H1 (cell line): ENCODE data around the gene FAM76B. TPM values are rescaled to one million over a fixed set of nuclear protein-coding genes. Genes with fewer than 3 reads are reported as not detected.

Experiments
- BACH1 ChIP-seq: IDR thresholded peaks from 2 replicates; pipeline ENCODE4 v1.6.1; 2012; ENCODE audit warnings: low read length, improper control_type of control experiment
- BCL11A ChIP-seq, 2 experiments: IDR thresholded peaks; one replicate each; pipeline ENCODE4 v1.6.1; 2011; ENCODE audit warnings: low read depth in 2 of 2, low read length in 2 of 2, mild to moderate bottlenecking in 2 of 2
- BRCA1 ChIP-seq: IDR thresholded peaks from 2 replicates; pipeline ENCODE4 v1.6.1; 2012; ENCODE audit warnings: low read depth, low read length, improper control_type of control experiment
- CHD1 ChIP-seq: IDR thresholded peaks from 2 replicates; pipeline ENCODE4 v1.6.1; 2012; ENCODE audit warnings: low read depth, low read length, improper control_type of control experiment
- CHD7 ChIP-seq: fragments of 300-600 bp; sonication (generic); IDR thresholded peaks from 2 replicates; pipeline ENCODE4 v1.7.1; 2012; ENCODE audit warnings: low read length, moderate library complexity, mild to moderate bottlenecking, inconsistent platforms; ENCODE audit not compliant: insufficient replicate concordance
- KDM1A ChIP-seq: fragments of 200-600, 300-600 bp; sonication (generic); IDR thresholded peaks from 2 replicates; pipeline ENCODE4 v1.7.1; 2016; ENCODE audit warnings: mild to moderate bottlenecking, low read length, borderline replicate concordance
- NANOG ChIP-seq: IDR thresholded peaks from 2 replicates; pipeline ENCODE4 v1.6.1; 2011; ENCODE audit warnings: low read length, low read depth, mild to moderate bottlenecking, inconsistent platforms; ENCODE audit not compliant: insufficient read depth, poor library complexity, severe bottlenecking
- SIN3A ChIP-seq, 2 experiments: IDR thresholded peaks in 1 of 2; conservative IDR thresholded peaks in 1 of 2; 2 replicates each; pipeline ENCODE4 v1.6.1; 2011 to 2012; ENCODE audit warnings: low read length in 2 of 2, improper control_type of control experiment in 1 of 2, low read depth in 1 of 2, mild to moderate bottlenecking in 1 of 2
- SIX5 ChIP-seq: IDR thresholded peaks from 2 replicates; pipeline ENCODE4 v1.6.1; 2011; ENCODE audit warnings: mild to moderate bottlenecking, low read depth, low read length
- TCF12 ChIP-seq: IDR thresholded peaks from 2 replicates; pipeline ENCODE4 v1.6.1; 2011; ENCODE audit warnings: low read depth, mild to moderate bottlenecking, low read length
- YY1 ChIP-seq: IDR thresholded peaks from 2 replicates; pipeline ENCODE4 v1.6.1; 2011; ENCODE audit warnings: low read depth, mild to moderate bottlenecking, low read length
- polyA plus RNA-seq, 7 experiments: library from polyadenylated mRNA; depleted of rRNA in 3 of 7; stranded (reverse) in 5 of 7; unstranded in 2 of 7; fragments of >200 nt in 5 of 7; fragments of 200-250 nt in 2 of 7; gene quantifications; 1 replicate in 5 of 7; 2 replicates in 1 of 7; 4 replicates in 1 of 7; pipeline versions ENCODE4 v1.2.1 to v1.2.3, GENCODE V29; 2011 to 2013; ENCODE audit warnings: missing spikeins in 2 of 7, mixed read lengths in 2 of 7
- total RNA-seq: library from RNA; stranded (reverse); fragmentation: NEBNext Ultra II Directional; extraction: Animal tissue kit (Norgen Biotek cat#: 25700); gene quantifications from 2 replicates; pipeline ENCODE4 v1.2.1, GENCODE V29; 2021

Gene FAM76B
- total and polyA plus RNA-seq, 2 of the 8 experiments (the other 6 are each of a cell fraction or from before 2014, with no cell fraction given) = 11.0 to 22.3 TPM

GRCh38 chr11:95760941-95761340, 28.6 kb downstream of the FAM76B start (continued):
- no peak for TF ChIP-seq CHD7
- no peak for TF ChIP-seq NANOG
- no peak for TF ChIP-seq BCL11A (IDR thresholded peaks at IDR 0.05; ENCODE audit: low read depth in 2 of 2, low read length in 2 of 2)
- TF ChIP-seq TCF12 = no peak
- no peak for TF ChIP-seq BRCA1
- TF ChIP-seq SIX5 = no peak
- TF ChIP-seq SIN3A (conservative IDR thresholded peaks at IDR 0.05 in 1 of 2, IDR thresholded peaks at IDR 0.05 in 1 of 2; ENCODE audit: low read depth in 1 of 2, low read length in 2 of 2) = no peak
- TF ChIP-seq KDM1A = no peak
- TF ChIP-seq BACH1 = no peak
- TF ChIP-seq YY1 = no peak
- no peak for TF ChIP-seq CHD1
